Right lobe of liver (tissue), 6 donors: ENCODE results near the gene FGF8. TPM values are rescaled to one million over a fixed set of nuclear protein-coding genes. Genes with fewer than 3 reads are reported as not detected.
A peak's percentile ranks its signal among the peaks of the same experiment; 100 is the strongest.

Experiments
- ATAC-seq, 4 donors: fragments of 200-7000 bp; cut with Tn5 transposase; one replicate each; pipeline ENCODE4 v1.9.1; 2020; ENCODE audit warnings: mild to moderate bottlenecking in 4 of 4, moderate library complexity in 4 of 4
- DNase-seq, 3 donors: peaks; one replicate each; pipeline ENCODE4 v3.0.0-alpha.2; 2020
- H3K27ac ChIP-seq, 3 donors: fragments of 200-600 bp; one replicate each; pipeline ENCODE4 v1.8.0; 2022
- H3K27me3 ChIP-seq, 2 donors: fragments of 200-600 bp; one replicate each; pipeline ENCODE4 v1.8.0; 2022
- H3K36me3 ChIP-seq, 4 donors: fragments of 200-600 bp; sonication (generic) in 1 of 4; one replicate each; pipeline versions ENCODE4 v1.5.1 to v1.8.0; 2017 to 2022; ENCODE audit warnings: control low read depth in 1 of 4
- H3K4me1 ChIP-seq, 4 donors: fragments of 200-600 bp; sonication (generic) in 1 of 4; one replicate each; pipeline versions ENCODE4 v1.5.1 to v1.8.0; 2017 to 2022; ENCODE audit warnings: control low read depth in 1 of 4
- H3K4me3 ChIP-seq, 3 donors: fragments of 200-600 bp; one replicate each; pipeline ENCODE4 v1.8.0; 2022
- H3K9me3 ChIP-seq, 4 donors: fragments of 200-600 bp; sonication (generic) in 1 of 4; one replicate each; pipeline versions ENCODE4 v1.5.1 to v1.8.0; 2017 to 2022; ENCODE audit warnings: control low read depth in 1 of 4
- POLR2A ChIP-seq: fragments of 450-650 bp; IDR thresholded peaks from one replicate; pipeline ENCODE4 v1.6.1; 2017; ENCODE audit warnings: antibody characterized with exemption, mild to moderate bottlenecking
- WGBS: methylation state at CpG from one replicate; pipeline ENCODE4 v1.1.6; 2018; ENCODE audit warnings: low coverage, low lambda C conversion rate; ENCODE audit not compliant: insufficient coverage; ENCODE audit errors: missing lambda C conversion rate; 5-methylcytosine and 5-hydroxymethylcytosine counted together
- intact Hi-C, 2 donors: fragments of 100-400 bp; cut with DNase I; formaldehyde crosslinking; loops; one replicate each; pipeline versions ENCODE4 v1.11.2 to v1.14.1; 2022
- total RNA-seq, 6 experiments: library from RNA; depleted of rRNA in 2 of 6; stranded (reverse); fragments of >200 nt in 2 of 6; fragmentation: NEBNext Ultra II Directional in 3 of 6; extraction: Animal tissue kit (Norgen Biotek cat#: 25700) in 3 of 6; gene quantifications; one replicate each; pipeline versions ENCODE4 v1.1.0 to v1.2.4, GENCODE V29; 2016 to 2023
- TF ChIP-seq, protein P1 (sequence below), 4 donors: fragments of 200-600 bp in 3 of 4; fragments of 450-650 bp in 1 of 4; IDR thresholded peaks; one replicate each; pipeline versions ENCODE4 v1.5.1 to v1.8.0; 2016 to 2022; ENCODE audit warnings: antibody characterized with exemption in 4 of 4, mild to moderate bottlenecking in 2 of 4
- donor health status: DM: no; HTN: yes; CAD: no.
- donor health status: DM: no; HTN: no; CAD: no.
- donor health status: DM: no; HTN: no; CAD: no.
- donor health status: DM: no; HTN: yes; CAD: no.
- donor health status: DM: no; HTN: yes; CAD: no.

FGF8 gene
- total RNA-seq, 6 experiments from 2014 or later: not detected

DNA sequence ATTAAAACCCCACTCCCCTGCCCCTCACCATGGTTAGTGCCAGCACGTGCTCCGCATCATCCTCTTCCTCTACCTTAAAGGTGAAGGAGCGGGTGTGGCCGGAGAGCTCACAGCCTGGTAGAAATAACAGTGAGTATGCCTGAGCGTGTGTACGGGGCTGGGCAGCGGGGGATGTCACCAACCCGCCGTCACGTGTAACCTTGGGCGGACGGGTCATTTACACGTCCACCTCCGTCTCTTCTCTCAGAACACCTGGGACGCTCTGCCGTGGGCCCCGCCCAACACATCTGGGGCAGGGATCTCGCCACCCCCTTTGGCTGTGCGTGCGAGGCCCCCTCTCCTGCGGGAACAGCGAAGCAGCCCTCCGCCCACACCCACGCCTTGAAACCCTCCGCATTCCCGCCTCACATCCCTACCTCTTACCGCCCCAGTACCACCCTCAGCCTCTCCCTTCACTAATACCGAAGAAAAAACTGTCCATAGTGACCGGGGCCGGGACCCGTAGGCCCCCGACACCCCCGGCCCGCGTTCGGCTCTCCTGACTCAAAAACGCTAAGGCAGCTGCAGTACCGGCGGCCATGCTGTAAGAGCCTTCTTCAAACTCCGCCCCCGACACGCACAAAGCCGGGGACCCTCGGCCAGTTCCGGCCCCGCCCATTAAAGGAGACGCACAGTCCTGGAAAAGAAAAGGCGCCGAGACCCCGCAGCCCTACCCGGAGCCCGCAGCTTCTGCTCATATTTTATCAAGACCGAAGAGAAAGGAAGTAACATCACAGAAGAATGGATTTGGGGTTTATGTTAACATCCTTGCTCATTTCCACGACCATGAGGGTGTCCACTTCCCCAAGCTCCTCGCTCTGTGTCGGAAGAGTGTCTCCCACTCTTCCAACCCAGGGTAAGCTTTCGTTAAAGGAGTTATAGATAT is 7.2 kb upstream of the FGF8 start, which contains the start of gene NPM3:
Gene NPM3, minus strand, starts transcription at position 636 of the 925 bp plus-strand sequence. Its CDS starts 56 bp downstream, at position 580.
- Histone ChIP-seq H3K9me3 (no peaks in the 10 kb centered on the region), H3K36me3 (peaks cover 0 to 27% (median 15%) of the 10 kb centered on the region in 4 donors), H3K27ac (peak within 1 kb of the TSS in 1 of 3 donors; percentile 17), H3K4me1 (peaks cover 0 to 26% (median 9%) of the 10 kb centered on the region in 4 donors), H3K4me3 (peak within 1 kb of the TSS; percentile 55 to 64 (median 64)), H3K27me3 (no peaks in the 10 kb centered on the region)
- WGBS: 2% methylated on average over 46 of the region's 57 CpGs
- intact Hi-C loops: no loop called here
- TF ChIP-seq, protein P1, sequence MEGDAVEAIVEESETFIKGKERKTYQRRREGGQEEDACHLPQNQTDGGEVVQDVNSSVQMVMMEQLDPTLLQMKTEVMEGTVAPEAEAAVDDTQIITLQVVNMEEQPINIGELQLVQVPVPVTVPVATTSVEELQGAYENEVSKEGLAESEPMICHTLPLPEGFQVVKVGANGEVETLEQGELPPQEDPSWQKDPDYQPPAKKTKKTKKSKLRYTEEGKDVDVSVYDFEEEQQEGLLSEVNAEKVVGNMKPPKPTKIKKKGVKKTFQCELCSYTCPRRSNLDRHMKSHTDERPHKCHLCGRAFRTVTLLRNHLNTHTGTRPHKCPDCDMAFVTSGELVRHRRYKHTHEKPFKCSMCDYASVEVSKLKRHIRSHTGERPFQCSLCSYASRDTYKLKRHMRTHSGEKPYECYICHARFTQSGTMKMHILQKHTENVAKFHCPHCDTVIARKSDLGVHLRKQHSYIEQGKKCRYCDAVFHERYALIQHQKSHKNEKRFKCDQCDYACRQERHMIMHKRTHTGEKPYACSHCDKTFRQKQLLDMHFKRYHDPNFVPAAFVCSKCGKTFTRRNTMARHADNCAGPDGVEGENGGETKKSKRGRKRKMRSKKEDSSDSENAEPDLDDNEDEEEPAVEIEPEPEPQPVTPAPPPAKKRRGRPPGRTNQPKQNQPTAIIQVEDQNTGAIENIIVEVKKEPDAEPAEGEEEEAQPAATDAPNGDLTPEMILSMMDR (IDR thresholded peaks at IDR 0.05): no peak
- peak; percentile 25 for TF ChIP-seq POLR2A
- DNase-seq: peak; percentile 80 to 82 (median 82)
- peak; percentile 63 to 70 (median 66) for ATAC-seq

DNA sequence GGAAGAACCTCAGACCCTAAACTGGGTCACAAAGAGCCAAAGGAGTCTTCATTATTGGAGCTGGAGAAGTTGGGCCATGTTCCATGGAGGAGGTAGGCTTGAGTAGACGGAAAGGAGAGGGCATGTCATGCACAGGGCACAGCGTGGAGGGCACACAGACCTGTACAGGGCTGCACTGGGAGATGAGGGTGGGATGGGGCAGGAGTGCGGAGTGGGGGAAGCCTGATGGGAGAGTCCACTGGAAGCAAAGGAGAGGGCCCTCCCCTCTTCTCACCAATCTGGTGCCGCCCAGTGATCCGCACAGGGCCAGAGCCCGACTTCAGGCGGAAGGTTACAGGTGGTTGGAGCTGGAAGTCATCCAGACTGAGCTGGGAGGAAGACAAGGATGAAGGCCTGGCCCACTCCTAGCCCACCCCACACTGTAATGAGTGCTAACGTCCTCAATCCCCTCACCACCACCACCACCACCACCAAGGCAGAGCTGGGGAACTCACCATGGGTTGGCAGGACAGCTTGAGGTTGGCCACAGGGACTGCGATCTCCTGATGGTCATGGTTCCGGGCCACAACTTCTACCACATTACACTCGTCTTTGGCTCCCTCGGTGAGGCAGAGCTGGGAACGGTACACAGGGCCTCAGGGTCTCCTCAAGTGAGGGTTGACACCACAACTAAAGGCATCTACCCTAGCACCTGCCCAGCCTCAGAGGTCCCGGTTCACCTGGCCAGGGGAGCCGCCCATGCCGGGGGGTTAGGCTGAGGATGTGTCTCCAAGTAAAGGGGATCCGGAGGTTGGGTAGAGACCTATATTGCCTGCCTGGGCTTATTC is 6.3 kb upstream of the FGF8 start:
- no peak overlapping the region for H3K27ac ChIP-seq
- intact Hi-C loops: no loop called here
- no peak for TF ChIP-seq POLR2A
- TF ChIP-seq, protein P1 (IDR thresholded peaks at IDR 0.05): no peak
- no peak for DNase-seq
- H3K9me3 ChIP-seq: no peaks in the 10 kb centered on the region
- H3K36me3 ChIP-seq: peaks cover 0 to 22% (median 12%) of the 10 kb centered on the region in 4 donors
- H3K4me3 ChIP-seq: peak overlapping the region in 2 of 3 donors; percentile 55 to 64
- no peak for ATAC-seq
- H3K27me3 ChIP-seq: no peaks in the 10 kb centered on the region
- 25% methylated on average over 7 of the region's 17 CpGs for WGBS
- H3K4me1 ChIP-seq: peaks cover 0 to 26% (median 9%) of the 10 kb centered on the region in 4 donors

DNA sequence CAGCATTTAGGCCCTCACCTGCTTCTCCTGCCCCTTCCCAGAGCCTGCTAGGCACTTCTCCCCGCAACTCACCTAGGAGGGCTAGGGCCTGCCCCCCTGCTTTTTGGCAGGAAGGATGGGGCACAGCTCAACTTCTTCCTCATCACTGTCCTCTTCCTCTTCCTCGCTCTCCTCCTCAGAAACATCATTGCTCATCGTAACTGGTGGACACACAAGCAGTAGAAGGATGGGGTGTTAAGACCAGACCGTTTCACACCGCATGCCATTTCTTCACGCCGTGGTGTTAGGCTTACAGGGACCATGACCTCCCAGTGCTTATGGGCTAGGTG is 5.7 kb upstream of the FGF8 start:
- no peak for ATAC-seq
- H3K36me3 ChIP-seq: peaks cover 0 to 16% (median 9%) of the 10 kb centered on the region in 4 donors

More for the DNA sequence above, 5.7 kb upstream of the FGF8 start:
- DNase-seq: no peak
- peaks cover 0 to 26% (median 9%) of the 10 kb centered on the region in 4 donors for H3K4me1 ChIP-seq
- H3K27ac ChIP-seq: no peak overlapping the region
- no peaks in the 10 kb centered on the region for H3K27me3 ChIP-seq
- intact Hi-C loops: no loop called here
- no peaks in the 10 kb centered on the region for H3K9me3 ChIP-seq
- TF ChIP-seq, protein P1 (IDR thresholded peaks at IDR 0.05): no peak
- TF ChIP-seq POLR2A: no peak
- 68% methylated on average over 6 of the region's 7 CpGs for WGBS
- H3K4me3 ChIP-seq: no peak overlapping the region
